Activated T-cell treated with anti-CD3 and anti-CD28 coated beads, Interleukin-2, amount 50 U/mL, for 72 hours (primary cell): Measurements from ENCODE around the gene CCDC188. TPM values are rescaled to one million over a fixed set of nuclear protein-coding genes. Genes with fewer than 3 reads are reported as not detected.
A peak's percentile ranks its signal among the peaks of the same experiment; 100 is the strongest.

Experiments
- ATAC-seq, 2 donors: fragments of 150-1000 bp; cut with Tn5 transposase; replicated peaks in 1 of 2; 2 replicates each; pipeline ENCODE4 v1.10.0; 2021; ENCODE audit warnings: moderate library complexity in 2 of 2, mild to moderate bottlenecking in 1 of 2
- DNase-seq, 2 donors: peaks; one replicate each; pipeline ENCODE4 v3.0.0; 2021 to 2022; ENCODE audit warnings: mixed read lengths in 1 of 2
- H3K27ac Mint-ChIP-seq: one replicate; pipeline ENCODE4 v1.8.0; 2022; ENCODE audit warnings: mild to moderate bottlenecking, moderate library complexity, mixed read lengths
- H3K27me3 Mint-ChIP-seq: one replicate; pipeline ENCODE4 v1.8.0; 2022; ENCODE audit warnings: low read depth, mixed read lengths
- H3K36me3 Mint-ChIP-seq, 2 donors: one replicate each; pipeline ENCODE4 v1.8.0; 2022; ENCODE audit warnings: mixed read lengths in 2 of 2, mild to moderate bottlenecking in 1 of 2; ENCODE audit not compliant: insufficient read depth in 2 of 2
- H3K4me1 Mint-ChIP-seq: one replicate; pipeline ENCODE4 v1.8.0; 2022; ENCODE audit warnings: low read depth, mixed read lengths
- H3K4me3 Mint-ChIP-seq, 2 donors: one replicate each; pipeline ENCODE4 v1.8.0; 2022; ENCODE audit warnings: mild to moderate bottlenecking in 2 of 2, mixed read lengths in 2 of 2, moderate library complexity in 2 of 2
- H3K9me3 Mint-ChIP-seq, 2 donors: one replicate each; pipeline ENCODE4 v1.8.0; 2022; ENCODE audit warnings: mixed read lengths in 2 of 2
- total RNA-seq, 2 donors: library from RNA; stranded (reverse); gene quantifications; one replicate each; pipeline ENCODE4 v1.2.3, GENCODE V29; 2022

The CCDC188 gene
- total RNA-seq, 2 donors from 2014 or later = not detected

DNA sequence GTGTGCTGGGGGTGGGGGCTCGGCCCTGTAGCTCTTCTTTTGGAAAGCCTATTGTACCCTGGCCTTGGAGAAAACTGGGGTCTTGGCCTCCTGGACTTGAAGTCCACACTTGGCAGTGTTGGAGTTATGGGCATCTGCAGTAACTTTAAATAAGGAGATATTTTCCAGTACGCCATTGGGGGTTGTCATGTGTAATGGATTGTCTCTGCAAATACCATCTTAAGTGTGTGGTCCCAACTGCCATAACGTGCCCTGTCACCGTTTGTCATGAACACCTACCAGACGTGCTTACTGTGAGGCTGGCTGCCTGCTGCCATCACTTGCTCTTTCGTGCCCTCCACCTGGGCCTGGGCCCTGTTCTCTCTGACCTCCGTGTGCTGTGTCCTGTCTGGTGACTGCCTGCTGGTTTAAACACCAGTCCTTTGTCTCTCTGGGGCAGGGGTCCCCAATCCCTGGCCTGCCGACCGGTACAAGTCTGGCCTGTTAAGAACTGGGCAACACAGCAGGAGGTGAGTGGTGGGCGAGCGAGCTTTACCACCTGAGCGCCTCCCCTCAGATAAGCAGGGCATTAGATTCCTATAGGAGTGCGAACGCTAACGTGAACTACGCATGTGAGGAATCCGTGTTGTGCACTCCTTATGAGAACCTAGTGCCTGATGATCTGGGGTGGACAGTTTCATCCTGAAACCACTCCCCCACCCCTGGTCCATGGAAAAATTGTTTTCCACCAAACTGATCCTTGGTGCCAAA is 22.8 kb downstream of the CCDC188 start:
- Mint-ChIP-seq H3K4me3 (no peak overlapping the region), H3K27me3 (no peaks in the 10 kb centered on the region), H3K9me3 (no peaks in the 10 kb centered on the region), H3K36me3 (peaks cover 2 to 6% of the 10 kb centered on the region in 2 donors), H3K27ac (no peak overlapping the region), H3K4me1 (peaks cover 34% of the 10 kb centered on the region)
- DNase-seq (no peak), ATAC-seq (no peak)

DNA sequence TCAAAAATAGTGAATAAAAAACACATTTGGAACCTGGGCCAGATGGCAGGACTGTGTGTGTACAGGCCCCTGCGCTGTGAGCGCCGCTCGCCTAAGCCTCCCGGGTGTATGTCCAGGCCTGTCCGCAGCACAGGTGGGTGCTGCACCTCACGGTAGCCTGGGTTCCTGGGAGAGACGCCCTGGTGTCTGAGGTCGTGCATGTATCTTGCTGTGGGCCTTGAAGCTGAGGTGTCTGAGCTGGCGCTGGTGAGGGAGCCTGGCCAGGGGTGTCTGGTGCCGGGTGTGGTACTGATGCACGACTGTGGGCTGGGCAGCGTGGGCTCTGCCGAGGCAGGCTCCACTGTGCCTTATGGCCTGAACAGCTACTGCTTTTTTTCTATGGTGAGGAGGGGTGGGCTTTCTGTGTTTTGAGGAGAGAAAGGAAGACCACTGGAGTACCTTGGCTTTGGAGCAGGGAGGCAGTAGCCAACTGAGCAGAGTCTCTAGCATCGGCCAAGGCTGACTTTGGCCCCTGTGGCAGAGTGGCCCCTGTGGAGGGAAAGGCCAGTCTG is 23.5 kb downstream of the CCDC188 start:
- no peak for DNase-seq
- ATAC-seq = no peak
- no peaks in the 10 kb centered on the region for H3K27me3 Mint-ChIP-seq
- no peak overlapping the region for H3K4me3 Mint-ChIP-seq
- H3K4me1 Mint-ChIP-seq = peaks cover 28% of the 10 kb centered on the region
- no peak overlapping the region for H3K27ac Mint-ChIP-seq
- H3K9me3 Mint-ChIP-seq = no peaks in the 10 kb centered on the region
- H3K36me3 Mint-ChIP-seq = peaks cover 3 to 8% of the 10 kb centered on the region in 2 donors

DNA sequence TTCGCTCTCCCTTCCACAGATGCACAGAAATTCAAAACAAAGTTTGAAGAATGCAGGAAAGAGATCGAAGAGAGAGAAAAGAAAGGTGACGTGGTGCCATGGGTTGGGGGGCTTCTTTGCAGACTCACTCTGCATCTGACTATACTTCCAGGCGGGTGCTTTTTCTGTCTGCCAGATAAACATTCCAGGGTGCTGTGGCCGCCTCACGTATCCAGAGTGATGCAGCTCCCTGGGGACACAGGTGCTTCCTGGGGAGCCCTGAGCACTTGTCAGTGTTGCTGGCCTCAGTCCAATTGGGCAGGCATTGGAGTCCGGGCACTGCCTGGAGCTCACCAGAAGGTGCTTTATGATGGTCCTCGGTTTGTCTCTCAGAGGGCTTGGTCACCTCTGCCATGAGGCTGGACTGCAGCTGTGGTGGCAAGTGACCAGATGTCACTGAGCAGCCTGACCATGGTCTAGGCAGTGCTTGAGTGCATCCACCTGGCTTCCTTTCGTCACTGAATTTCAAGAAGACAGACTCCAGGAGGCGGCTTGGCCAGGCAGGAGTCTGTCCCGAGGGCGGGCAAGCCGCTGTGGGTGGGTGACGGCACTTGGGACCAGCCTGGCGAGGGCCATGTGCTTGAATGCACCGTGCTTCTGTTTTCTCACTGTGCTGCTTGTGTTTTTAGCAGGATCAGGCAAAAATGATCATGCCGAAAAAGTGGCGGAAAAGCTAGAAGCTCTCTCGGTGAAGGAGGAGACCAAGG is 24.4 kb downstream of the CCDC188 start:
- Mint-ChIP-seq H3K36me3 (peaks cover 3 to 16% of the 10 kb centered on the region in 2 donors), H3K4me1 (peaks cover 37% of the 10 kb centered on the region), H3K4me3 (no peak overlapping the region), H3K27ac (no peak overlapping the region), H3K27me3 (no peaks in the 10 kb centered on the region), H3K9me3 (no peaks in the 10 kb centered on the region)
- ATAC-seq (no peak), DNase-seq (no peak)

DNA sequence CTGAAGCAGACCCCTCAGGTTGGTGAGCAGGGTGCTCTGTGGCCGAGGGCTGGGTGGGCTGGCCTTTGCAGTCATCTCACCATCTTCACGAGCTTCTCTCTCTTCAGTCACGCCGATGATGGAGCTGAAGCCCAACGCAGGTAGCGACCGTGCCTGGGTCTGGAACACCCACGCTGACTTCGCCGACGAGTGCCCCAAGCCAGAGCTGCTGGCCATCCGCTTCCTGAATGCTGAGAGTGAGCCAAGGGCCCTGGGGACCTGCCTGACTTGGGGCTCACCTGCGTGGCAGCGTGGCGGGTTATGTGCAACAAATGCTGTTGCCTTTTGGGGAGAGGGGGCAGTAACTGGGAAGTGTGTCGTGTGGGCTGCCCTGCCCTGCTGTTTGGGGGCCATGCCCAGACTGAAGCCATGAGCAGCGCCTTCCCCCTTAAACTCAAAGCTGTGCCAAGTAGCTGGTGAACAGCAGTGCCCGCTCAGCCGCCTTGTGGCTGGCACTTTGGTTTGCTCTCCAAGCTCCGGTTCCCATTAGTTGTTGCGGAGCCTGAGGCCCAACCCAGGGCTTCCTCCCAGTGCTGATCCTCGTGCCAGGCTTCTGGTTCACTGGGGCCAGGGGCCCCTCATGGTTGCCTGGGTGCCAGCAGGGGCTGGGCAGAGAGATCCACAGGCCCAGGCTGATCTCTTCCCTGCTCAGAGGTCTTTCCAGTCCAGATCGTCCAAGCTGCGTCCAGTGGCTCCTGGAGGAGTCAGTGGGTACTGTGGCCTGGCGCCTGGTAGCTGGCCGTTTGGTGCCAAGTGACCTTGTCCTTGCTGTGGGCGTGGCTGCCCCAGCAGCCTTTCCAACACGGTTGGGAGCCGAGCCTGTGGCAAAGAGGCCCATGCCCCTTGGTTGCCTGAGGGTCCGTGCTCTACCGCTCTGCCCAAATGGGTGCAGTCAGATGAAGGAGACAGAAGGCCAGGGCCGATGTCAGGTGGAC is 25.4 kb downstream of the CCDC188 start:
- Mint-ChIP-seq H3K9me3 (no peaks in the 10 kb centered on the region), H3K27me3 (no peaks in the 10 kb centered on the region), H3K4me1 (peaks cover 47% of the 10 kb centered on the region), H3K27ac (no peak overlapping the region), H3K36me3 (peaks cover 3 to 19% of the 10 kb centered on the region in 2 donors), H3K4me3 (no peak overlapping the region)
- no peak for ATAC-seq
- DNase-seq = no peak

DNA sequence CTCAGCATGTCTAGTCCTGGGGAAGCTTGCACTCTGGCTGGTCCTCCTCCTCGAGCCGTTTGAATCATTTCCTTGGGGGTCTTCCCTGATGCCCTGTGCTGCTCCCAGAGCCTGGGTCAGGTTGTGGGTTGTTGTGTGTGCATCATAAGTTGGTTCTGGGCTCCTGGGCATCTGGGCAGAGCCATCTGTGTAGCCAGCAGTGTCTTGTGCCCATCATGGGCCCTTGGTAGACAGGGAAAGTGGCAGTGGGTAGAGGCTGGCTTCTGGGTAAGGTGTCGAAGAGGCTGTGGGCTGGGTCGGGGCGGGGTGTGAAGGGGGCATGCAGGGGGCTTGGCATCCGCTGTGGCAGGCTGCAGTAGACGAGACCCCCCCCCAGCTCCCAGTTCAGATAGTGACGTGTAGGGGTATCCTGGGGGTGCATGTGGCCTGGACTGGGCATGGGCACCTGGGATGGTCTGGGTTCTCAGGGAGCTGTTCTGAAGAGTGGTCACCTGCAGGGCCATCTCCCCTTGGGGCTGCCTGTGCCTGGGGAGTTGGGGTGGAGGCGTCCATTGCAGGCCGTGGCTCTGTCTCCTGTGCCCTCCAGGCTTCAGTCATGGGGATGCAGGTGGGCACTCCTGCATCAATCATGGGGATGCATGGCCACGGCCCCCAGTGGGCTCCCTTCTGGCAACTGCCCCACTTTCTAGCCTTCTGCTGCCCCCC is 26.6 kb downstream of the CCDC188 start:
- DNase-seq (no peak), ATAC-seq (no peak)
- H3K27me3 Mint-ChIP-seq = no peaks in the 10 kb centered on the region
- H3K9me3 Mint-ChIP-seq = no peaks in the 10 kb centered on the region
- H3K4me1 Mint-ChIP-seq = peaks cover 51% of the 10 kb centered on the region
- H3K27ac Mint-ChIP-seq = peak overlapping the region; percentile 19
- peaks cover 3 to 22% of the 10 kb centered on the region in 2 donors for H3K36me3 Mint-ChIP-seq
- no peak overlapping the region for H3K4me3 Mint-ChIP-seq

DNA sequence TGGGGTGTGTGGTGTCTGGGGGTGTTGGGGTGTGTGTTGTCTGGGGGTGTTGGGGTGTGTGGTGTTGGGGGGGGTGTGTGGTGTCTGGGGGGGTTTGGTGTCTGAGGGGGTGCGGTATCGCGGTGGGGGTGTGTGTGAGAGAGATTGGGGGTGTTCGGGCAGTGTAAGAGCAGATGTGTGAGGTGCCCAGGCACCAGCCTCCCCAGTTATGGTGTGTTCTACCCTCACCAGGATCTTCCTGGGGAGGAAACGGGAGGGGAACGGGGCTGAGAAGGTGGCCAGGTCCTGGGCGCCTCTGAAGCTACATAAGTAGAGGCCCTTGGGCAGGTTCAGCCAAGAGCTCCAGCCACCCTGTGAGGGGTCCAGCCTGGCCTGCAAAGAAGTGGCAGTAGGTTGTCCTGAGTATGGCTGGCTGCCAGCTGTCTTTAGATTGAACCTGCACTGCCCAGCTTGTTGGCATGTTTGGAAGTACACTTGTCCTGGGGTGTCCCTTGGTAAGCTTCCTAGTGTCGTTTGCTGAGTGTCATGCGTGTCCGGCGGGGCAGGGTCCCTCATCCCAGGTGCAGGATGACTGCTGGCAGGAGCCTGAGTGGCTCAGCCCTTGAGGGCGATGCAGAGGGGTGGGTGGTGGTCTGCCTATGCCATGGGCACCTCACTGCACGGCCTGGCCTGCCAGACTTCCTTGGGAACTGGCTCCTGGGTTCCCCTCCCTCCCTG is 27.3 kb downstream of the CCDC188 start:
- no peak for DNase-seq
- Mint-ChIP-seq H3K27ac (no peak overlapping the region), H3K4me3 (no peak overlapping the region), H3K27me3 (no peaks in the 10 kb centered on the region), H3K4me1 (peaks cover 51% of the 10 kb centered on the region), H3K36me3 (peaks cover 6 to 26% of the 10 kb centered on the region in 2 donors), H3K9me3 (no peaks in the 10 kb centered on the region)
- no peak for ATAC-seq

DNA sequence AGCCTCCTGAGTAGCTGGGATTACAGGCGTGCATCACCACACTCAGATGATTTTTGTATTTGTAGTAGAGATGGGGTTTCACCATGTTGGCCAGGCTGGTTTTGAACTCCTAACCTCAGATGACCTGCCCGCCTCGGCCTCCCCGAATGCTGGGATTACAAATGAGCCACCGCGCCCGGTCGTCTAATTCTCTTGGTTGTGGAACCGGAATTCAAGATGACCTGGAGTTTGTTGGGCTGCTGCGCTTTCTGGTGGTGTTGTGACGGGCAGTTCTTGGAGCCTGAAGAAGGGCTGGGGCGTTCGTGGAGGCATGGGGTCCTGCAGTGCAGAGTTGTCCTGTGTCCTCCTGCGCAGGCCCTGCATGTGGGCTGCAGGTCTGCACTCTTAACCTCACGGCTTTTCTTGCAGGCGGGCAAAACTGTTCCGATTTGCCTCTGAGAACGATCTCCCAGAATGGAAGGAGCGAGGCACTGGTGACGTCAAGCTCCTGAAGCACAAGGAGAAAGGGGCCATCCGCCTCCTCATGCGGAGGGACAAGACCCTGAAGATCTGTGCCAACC is 28.9 kb downstream of the CCDC188 start:
- no peaks in the 10 kb centered on the region for H3K27me3 Mint-ChIP-seq
- H3K36me3 Mint-ChIP-seq = peaks cover 9 to 25% of the 10 kb centered on the region in 2 donors
- no peak for ATAC-seq
- no peaks in the 10 kb centered on the region for H3K9me3 Mint-ChIP-seq
- H3K27ac Mint-ChIP-seq = peak overlapping the region; percentile 65
- H3K4me1 Mint-ChIP-seq = peaks cover 47% of the 10 kb centered on the region
- DNase-seq = no peak
- no peak overlapping the region for H3K4me3 Mint-ChIP-seq

DNA sequence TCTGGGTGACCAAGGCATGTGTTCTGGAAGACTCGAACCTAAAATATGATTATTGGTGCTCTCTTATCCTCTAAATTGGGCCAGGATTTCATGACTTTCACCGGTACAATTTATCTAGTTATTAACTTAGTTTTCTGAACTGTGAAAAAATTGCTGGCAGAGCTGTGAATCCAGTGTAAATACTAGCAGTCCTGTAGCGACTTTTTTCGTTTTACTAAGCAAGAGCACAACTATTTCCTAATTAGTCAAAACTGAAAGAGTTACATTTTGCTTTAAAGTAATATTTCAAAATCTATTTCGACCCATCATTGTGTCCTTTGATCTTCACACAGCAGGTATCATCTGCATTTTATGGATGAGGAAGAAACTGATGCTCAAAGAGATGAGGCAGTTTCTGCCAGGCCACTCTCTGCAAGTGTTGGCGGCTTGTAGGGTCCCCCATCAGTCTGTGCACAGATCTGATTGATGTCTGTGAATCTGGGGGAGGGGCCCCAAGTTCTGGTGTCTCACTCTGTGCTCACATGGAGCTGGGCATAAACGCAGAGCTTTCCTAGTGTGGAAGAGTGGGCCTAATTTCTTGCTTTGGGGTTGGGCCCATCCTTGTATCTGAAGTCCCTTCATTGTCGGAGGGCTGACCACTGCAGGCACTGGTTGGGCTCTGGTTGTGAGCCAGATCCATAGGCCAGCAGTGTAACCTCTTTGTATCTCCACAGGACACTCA is 32.4 kb downstream of the CCDC188 start:
- H3K9me3 Mint-ChIP-seq = no peaks in the 10 kb centered on the region
- DNase-seq = no peak
- ATAC-seq = no peak
- peak overlapping the region; percentile 83 for H3K27ac Mint-ChIP-seq
- H3K4me1 Mint-ChIP-seq = peaks cover 63% of the 10 kb centered on the region
- H3K4me3 Mint-ChIP-seq = peak overlapping the region; percentile 87 to 92
- H3K36me3 Mint-ChIP-seq = peaks cover 9 to 25% of the 10 kb centered on the region in 2 donors
- H3K27me3 Mint-ChIP-seq = no peaks in the 10 kb centered on the region

DNA sequence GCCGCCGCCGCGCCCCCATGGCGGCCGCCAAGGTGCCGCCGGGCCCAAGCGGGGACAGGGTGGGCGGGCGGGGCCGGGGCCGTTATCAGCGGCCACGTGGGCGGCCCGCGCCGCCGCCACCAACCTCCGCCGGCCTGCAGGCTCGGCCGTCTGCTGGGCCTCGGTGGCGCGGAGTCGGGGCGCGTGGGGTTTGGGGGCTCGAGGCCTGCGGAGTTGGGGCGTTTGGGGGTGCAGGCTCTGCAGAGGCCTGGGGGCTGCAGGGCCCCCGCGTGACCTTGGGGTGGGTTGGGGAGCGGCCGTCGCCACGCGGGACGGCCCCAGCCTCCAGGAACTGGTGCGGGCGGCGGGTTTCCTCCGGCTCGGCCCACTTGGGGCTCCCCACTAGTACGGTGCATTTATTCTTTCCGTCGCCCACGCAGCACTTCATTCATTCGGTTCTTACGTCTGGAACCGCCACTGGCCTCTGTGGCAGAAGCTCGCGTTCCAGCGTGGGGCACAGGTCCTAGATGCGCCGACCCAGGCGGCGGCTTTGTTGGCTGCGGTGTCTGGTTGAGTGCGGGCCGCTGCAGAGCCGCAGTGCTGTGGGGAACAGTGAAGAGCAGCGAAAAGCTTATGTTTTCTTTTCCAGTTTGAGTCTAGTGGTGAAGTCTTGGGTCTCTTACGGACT is 33.1 kb downstream of the CCDC188 start:
- peaks cover 7 to 23% of the 10 kb centered on the region in 2 donors for H3K36me3 Mint-ChIP-seq
- H3K4me1 Mint-ChIP-seq = peaks cover 63% of the 10 kb centered on the region

DNA sequence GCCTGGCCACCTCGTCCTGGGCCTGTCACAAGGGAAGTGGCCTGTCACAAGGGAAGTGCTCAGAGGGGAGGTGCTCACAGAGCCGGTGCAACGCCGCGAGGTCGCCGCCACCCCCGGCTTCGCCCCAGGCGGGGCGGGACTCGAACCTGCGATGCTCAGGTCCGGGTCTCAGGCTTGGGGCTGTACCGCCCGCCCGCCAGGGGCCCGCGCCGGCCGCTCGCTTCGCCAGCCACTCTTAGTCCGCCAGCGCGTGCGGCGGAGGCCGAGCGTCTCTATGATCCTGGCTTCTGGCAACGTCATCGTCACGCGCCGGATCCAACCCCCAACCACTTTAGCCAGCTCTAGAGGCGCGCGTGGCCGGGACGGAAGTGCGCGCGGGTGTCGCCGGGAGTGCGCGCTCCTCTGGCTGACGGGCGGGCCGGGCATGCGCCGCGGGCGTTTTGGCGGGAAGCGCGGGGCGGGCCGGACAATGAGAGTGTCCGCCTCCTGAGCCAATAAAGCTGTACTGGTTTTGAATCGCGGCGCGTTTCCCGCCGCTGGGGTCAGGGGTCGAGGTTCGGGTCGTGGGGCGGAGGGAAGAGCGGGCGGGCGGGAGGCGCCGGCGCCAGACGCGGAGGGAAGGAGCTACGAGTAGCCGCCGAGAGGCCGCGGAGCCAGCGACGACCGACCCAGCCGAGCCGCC is 33.8 kb downstream of the CCDC188 start, which contains the start of gene TRMT2A:
TRMT2A (minus strand) TSS at position 276 of the 682 bp plus-strand sequence. CDS start 320 bp downstream, outside the sequence.
- Mint-ChIP-seq H3K4me1 (peaks cover 65% of the 10 kb centered on the region), H3K27me3 (no peaks in the 10 kb centered on the region)
- DNase-seq = peak; percentile 97 to 98

More for the DNA sequence above, 33.1 kb downstream of the CCDC188 start:
- ATAC-seq (peak; percentile 51), DNase-seq (peak; percentile 81 to 89)
- peak overlapping the region; percentile 87 to 92 for H3K4me3 Mint-ChIP-seq
- H3K27ac Mint-ChIP-seq = peak overlapping the region; percentile 83
- H3K9me3 Mint-ChIP-seq = no peaks in the 10 kb centered on the region
- no peaks in the 10 kb centered on the region for H3K27me3 Mint-ChIP-seq

More for the DNA sequence above, 33.8 kb downstream of the CCDC188 start, which contains the start of gene TRMT2A:
- Mint-ChIP-seq H3K36me3 (peaks cover 7 to 19% of the 10 kb centered on the region in 2 donors), H3K4me3 (peak within 1 kb of the TSS; percentile 92), H3K9me3 (no peaks in the 10 kb centered on the region), H3K27ac (peak within 1 kb of the TSS; percentile 85)
- ATAC-seq = peak; percentile 83
